HCT116 (cell line): ENCODE data around the gene RBPMS2.

Experiments
- EZH2 ChIP-seq: fragments of 200-600 bp; sonication (generic); IDR thresholded peaks from 2 replicates; pipeline ENCODE4 v1.6.1; 2017; ENCODE audit warnings: antibody characterized with exemption, mixed run types
- JUND ChIP-seq: IDR thresholded peaks from 2 replicates; pipeline ENCODE4 v1.6.1; 2012
- POLR2A ChIP-seq: IDR thresholded peaks from 2 replicates; pipeline ENCODE4 v1.7.0; 2011; ENCODE audit warnings: borderline replicate concordance; ENCODE audit not compliant: insufficient read depth, insufficient read length; ENCODE audit errors: extremely low read depth
- POLR2AphosphoS5 ChIP-seq: IDR thresholded peaks from 2 replicates; pipeline ENCODE4 v1.6.1; 2011; ENCODE audit warnings: mild to moderate bottlenecking, low read depth, low read length, moderate library complexity
- RAD21 ChIP-seq: IDR thresholded peaks from 2 replicates; pipeline ENCODE4 v1.6.1; 2012; ENCODE audit warnings: low read depth, mild to moderate bottlenecking
- SIN3A ChIP-seq: IDR thresholded peaks from 2 replicates; pipeline ENCODE4 v1.6.1; 2012; ENCODE audit warnings: low read depth
- ZFX ChIP-seq: fragments of 450-650 bp; IDR thresholded peaks from 2 replicates; pipeline ENCODE4 v1.6.1; 2017
- ZNF274 ChIP-seq: fragments of 200-500 bp; sonication (Bioruptor generic); IDR thresholded peaks from 2 replicates; pipeline ENCODE4 v1.6.1; 2014; ENCODE audit warnings: mild to moderate bottlenecking, low read depth, low read length, inconsistent platforms
- TF ChIP-seq, protein P1 (sequence below), 3 experiments: fragments of 200-600 bp in 1 of 3; sonication (generic) in 1 of 3; IDR thresholded peaks in 2 of 3; conservative IDR thresholded peaks in 1 of 3; 2 replicates each; pipeline ENCODE4 v1.5.1; 2012 to 2017; ENCODE audit warnings: low read depth in 2 of 3, low read length in 2 of 3, antibody characterized with exemption in 1 of 3, borderline replicate concordance in 1 of 3, control low read depth in 1 of 3, mild to moderate bottlenecking in 1 of 3, mixed read lengths in 1 of 3, mixed run types in 1 of 3, moderate library complexity in 1 of 3; ENCODE audit not compliant: insufficient read depth in 1 of 3
- TF ChIP-seq, protein P2 (sequence below): IDR thresholded peaks from 2 replicates; pipeline ENCODE4 v1.6.1; 2012
- TF ChIP-seq, protein P3 (sequence below): IDR thresholded peaks from 2 replicates; pipeline ENCODE4 v1.6.1; 2012

DNA sequence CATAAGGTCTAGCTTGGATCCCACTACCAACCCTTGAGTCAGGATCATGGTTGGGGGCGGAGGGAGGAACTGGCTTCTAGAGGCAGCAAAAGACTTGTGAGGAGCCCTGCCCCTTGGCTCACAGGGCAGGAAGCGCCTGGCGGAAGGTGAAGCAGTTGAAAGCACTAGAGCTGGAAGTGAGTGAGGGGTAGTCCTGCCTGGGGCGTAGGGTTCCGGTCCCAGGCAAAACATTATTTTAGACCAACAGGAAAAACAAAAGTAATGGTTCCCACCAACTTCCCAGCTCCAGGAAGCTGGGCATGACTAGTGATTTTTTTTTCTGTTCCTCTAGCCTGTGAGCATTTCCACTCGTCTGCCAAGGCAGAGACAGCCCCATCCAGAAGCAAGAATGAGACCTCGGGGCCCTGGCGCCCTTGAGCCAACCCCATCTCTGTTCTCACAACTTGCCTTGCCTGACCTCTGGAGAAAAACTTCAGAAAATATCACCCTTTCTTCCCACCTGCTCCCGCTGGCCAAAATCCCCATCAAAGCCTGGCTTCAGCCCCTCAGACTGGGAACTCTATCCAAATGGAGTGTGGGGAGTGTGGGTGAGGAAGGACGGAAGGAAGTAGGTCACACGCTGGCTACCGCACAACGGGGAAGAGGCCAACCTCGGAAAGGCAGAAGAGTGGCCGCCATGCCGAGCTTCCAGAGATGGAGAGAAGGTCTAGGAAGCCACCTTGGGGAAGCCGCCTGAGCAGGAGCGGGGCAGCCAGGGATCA is 57.5 kb downstream of the RBPMS2 start:
- TF ChIP-seq, protein P1, sequence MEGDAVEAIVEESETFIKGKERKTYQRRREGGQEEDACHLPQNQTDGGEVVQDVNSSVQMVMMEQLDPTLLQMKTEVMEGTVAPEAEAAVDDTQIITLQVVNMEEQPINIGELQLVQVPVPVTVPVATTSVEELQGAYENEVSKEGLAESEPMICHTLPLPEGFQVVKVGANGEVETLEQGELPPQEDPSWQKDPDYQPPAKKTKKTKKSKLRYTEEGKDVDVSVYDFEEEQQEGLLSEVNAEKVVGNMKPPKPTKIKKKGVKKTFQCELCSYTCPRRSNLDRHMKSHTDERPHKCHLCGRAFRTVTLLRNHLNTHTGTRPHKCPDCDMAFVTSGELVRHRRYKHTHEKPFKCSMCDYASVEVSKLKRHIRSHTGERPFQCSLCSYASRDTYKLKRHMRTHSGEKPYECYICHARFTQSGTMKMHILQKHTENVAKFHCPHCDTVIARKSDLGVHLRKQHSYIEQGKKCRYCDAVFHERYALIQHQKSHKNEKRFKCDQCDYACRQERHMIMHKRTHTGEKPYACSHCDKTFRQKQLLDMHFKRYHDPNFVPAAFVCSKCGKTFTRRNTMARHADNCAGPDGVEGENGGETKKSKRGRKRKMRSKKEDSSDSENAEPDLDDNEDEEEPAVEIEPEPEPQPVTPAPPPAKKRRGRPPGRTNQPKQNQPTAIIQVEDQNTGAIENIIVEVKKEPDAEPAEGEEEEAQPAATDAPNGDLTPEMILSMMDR (IDR thresholded peaks at IDR 0.05 in 2 of 3, conservative IDR thresholded peaks at IDR 0.05 in 1 of 3; ENCODE audit: borderline replicate concordance in 1 of 3, insufficient read depth in 1 of 3, low read depth in 2 of 3, low read length in 2 of 3) = no peak
- TF ChIP-seq ZNF274 = no peak
- TF ChIP-seq, protein P2, sequence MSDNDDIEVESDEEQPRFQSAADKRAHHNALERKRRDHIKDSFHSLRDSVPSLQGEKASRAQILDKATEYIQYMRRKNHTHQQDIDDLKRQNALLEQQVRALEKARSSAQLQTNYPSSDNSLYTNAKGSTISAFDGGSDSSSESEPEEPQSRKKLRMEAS = no peak
- TF ChIP-seq, protein P3, sequence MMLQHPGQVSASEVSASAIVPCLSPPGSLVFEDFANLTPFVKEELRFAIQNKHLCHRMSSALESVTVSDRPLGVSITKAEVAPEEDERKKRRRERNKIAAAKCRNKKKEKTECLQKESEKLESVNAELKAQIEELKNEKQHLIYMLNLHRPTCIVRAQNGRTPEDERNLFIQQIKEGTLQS = no peak
- TF ChIP-seq POLR2A = no peak
- no peak for TF ChIP-seq EZH2
- no peak for TF ChIP-seq RAD21
- TF ChIP-seq ZFX = no peak
- TF ChIP-seq JUND = no peak
- TF ChIP-seq SIN3A = no peak
- TF ChIP-seq POLR2AphosphoS5 = no peak
